HG02884 (cell line): ENCODE data around the gene DYNC1LI1.

Experiments used
- ATAC-seq: cut with Tn5 transposase; IDR thresholded peaks from one replicate; pipeline ENCODE4 v1.9.1; 2021; ENCODE audit warnings: mild to moderate bottlenecking, moderate library complexity; ENCODE audit not compliant: unreplicated experiment

The DYNC1LI1 gene

GRCh38 chr3:32570421-32571191, at the start of gene DYNC1LI1:
Gene DYNC1LI1 (minus strand): TSS chr3:32570858. CDS start chr3:32570770, 88 bp downstream.
- peak; percentile 86 for ATAC-seq

- ATAC-seq = no peak
These were observed 48.7 kb upstream of the DYNC1LI1 start for GRCh38 chr3:32619395-32619794.

DNA sequence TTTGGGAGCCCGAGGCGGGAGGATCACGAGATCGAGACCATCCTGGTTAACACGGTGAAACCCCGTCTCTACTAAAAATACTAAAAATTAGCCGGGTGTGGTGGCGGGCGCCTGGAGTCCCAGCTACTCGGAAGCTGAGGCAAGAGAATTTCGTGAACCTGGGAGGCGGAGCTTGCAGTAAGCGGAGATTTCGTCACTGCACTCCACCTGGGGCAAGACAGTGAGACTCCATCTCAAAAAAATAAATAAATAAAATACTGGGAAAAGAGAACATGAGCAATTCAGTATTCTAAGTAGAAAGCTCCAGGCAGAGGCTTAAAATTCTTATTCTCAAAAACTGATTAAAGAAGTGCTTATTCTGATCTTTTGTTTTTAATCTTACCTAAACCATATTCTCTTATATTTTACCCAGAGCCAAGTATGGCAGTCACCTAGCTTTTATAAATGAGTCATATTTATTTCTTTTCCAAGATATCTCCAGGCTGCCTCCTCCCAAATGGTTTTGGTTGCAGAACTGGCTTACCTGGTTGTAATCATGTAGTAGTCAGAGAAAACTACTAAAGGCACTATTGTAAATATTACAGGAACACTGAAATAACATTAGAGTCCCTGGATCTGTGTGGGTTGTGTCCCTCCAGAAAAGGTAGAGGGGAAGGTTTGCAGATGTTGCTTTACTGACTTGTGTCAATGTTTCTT, 45.8 kb upstream of the DYNC1LI1 start:
- no peak for ATAC-seq

DNA sequence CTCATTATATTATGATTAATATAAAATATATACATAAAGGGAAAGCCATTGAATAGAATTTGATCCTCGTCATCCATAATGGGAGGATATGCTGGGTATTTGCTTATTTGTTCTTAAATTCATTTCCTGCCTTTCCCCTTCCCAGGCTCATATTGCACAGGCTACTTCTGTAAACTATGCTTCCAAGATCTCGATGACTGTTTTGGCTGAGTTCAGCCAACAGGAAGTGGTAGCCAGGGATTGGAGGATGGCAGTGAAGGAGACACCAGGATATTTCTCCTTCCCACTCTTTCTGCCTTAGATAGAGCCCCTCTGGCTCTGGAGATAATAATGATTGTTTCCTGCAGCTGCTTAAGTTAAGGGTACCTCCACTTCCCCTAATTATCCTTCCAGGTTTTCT, 44.3 kb upstream of the DYNC1LI1 start:
- no peak for ATAC-seq

- no peak for ATAC-seq
These were observed 42.5 kb upstream of the DYNC1LI1 start for GRCh38 chr3:32613183-32613582.

GRCh38 chr3:32612547-32612946, 41.9 kb upstream of the DYNC1LI1 start:
- ATAC-seq = no peak

DNA sequence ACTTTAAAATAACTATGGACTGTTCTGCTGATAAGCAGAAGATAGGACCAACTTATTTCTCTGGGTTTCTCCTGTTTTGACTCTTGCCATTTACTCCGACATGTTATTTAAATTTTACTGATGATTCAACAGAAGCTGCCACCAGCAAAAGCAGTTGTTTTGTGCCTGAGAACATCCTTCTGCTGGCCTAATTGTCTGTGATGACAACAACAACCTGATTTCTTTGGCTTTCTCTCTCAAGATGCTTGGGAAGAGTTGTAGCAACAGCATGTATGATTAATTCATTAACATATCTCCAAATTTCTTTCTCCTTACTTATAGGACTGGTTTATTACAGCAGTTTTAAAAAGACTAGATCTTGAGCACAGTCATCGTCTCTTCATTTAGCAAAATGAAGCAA, 36.9 kb upstream of the DYNC1LI1 start:
- no peak for ATAC-seq

GRCh38 chr3:32606960-32607359, 36.3 kb upstream of the DYNC1LI1 start:
- ATAC-seq = no peak

DNA sequence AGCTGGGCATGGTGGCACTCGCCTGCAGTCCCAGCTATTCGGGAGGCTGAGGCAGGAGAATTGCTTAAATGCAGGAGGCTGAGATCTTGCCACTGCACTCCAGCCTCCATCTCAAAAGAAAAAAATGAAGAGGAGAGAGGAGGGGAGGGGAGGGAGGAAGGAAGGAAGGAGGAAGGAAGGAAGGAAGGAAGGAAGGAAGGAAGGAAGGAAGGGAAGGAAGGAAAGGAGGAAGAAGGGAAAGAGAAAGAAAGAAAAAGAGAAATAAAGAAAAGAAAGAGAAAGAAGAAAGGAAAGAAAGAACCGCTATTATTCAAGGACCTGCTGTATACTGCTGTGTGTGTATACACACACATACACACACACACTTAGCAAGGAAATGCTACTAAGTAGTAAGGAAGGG, 35.6 kb upstream of the DYNC1LI1 start:
- no peak for ATAC-seq

- ATAC-seq = no peak
These were observed 32.4 kb upstream of the DYNC1LI1 start for GRCh38 chr3:32603064-32603463.

GRCh38 chr3:32602206-32602605, 31.5 kb upstream of the DYNC1LI1 start:
- no peak for ATAC-seq

DNA sequence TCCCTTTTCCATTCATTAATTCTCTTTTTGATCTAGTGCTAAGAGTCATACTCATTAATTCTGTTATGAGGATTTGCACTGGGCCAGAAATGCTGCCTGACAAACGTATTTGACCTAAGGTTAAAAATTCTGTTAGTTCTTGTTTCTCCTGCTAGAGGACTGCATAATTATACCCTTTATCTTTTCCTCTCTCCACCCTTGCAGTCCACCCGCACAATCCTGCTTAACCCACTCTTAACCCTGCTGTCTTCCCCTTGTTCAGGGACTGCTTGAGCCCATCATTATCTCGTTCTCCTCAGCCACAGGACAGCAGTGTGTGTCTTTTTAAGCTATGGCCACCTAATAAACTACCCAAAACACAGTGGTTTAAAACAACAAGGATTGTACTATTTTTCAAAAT, 31.1 kb upstream of the DYNC1LI1 start:
- no peak for ATAC-seq

DNA sequence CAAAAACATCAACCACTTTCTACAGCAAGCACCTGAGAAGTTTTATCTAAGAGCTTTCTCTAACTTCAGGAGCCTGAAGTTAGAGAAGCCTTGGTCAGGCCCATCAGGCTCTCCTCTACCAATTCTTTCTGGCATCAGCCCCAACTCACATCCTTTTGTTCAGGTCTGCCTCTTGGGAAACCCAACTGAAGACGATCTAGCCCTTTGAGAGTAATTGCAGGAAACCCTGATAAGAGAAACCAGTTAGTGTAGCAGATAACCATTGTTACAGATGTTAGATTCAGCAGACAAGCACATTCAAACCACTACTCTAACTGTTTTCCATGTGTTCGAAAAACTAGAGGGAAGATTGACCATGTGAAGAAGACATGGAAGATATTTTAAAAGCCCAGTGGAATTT, 27.0 kb upstream of the DYNC1LI1 start:
- no peak for ATAC-seq

- no peak for ATAC-seq
These were observed 26.3 kb upstream of the DYNC1LI1 start for GRCh38 chr3:32596909-32597369.

DNA sequence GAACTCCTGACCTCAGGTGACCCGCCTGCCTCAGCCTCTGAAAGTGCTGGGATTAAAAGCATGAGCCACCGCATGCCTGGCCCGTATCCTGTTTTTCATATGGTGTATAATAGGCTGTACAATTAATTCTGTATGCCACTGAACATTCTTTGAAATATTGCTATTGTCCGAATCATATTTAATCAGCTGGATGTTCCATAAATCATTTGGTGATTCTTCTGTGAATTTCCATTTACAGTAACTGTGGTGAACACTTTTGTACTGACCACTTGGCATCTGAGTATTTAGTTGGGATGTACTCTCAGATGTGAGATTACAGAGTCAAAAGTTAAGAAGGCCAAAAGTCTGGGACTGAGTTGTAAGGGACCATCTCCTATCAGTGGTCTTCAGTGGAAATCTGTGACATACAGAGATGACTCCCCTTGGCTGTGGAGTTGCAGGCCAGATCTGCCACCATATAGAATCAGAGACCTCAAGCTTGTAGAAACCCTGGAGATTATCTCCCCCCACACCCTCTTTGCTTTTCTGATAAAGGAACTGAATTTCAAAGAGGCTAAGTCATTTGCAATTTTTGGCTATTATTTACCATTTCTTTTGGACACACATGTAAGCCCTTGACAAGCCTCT, 25.7 kb upstream of the DYNC1LI1 start:
- no peak for ATAC-seq

DNA sequence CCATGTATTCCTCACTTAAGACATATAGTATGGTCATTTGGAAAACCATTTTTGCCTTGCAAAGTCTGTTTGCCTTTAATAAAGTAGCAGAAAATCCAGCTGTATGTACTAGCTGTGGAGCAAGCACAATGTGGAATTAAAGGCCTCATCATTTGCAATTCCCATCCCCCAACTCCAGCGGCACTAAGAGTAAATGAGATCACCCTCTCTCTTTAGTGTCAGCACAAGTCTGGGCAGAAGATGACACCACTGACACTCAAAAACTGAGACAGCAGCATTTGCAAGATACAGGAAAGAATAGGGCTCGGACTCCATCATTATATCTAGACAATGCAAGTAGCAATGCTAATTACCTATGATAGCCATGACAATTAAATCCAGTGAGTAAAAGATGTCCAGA, 24.7 kb upstream of the DYNC1LI1 start:
- ATAC-seq = no peak

- no peak for ATAC-seq
These were observed 23.4 kb upstream of the DYNC1LI1 start for GRCh38 chr3:32593903-32594525.

- ATAC-seq = no peak
These were observed 22.2 kb upstream of the DYNC1LI1 start for GRCh38 chr3:32592696-32593353.

DNA sequence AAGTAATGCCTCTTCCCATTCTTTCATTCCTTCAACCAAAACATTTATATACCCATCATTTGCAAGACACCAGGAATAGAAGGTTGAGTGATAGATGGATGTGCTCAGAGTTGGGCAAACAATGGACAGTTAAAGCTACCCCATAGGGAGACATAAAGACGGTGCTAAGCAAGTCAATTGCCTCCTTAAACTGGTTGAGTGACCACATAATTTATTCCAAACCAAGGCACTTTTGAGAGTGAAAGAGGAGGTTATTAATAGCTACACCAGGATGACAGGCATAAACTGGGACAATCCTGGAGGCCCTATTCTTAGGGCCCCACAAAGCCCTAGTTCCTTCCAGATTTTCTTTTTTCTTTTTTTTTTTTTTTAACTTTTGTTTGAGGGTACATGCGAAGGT, 21.4 kb upstream of the DYNC1LI1 start:
- ATAC-seq = no peak

DNA sequence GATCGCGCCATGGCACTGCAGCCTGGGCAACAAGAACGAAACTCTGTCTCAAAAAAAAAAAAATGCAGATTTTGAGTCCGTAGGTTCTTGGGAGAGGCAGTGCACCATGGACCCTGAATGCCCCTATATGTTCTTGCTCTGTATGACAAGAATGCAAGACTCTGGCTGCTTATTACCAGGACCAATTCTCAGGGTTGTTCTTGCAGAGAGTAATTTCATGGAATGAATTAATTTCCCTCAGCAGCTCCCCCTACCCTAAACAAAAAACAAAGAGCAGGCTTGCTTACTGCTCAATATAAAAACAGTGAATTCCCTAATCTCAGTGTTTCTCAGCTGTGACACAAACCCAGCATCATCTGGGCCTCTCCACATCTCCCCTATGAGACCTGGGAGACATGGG, 20.5 kb upstream of the DYNC1LI1 start:
- ATAC-seq = no peak

DNA sequence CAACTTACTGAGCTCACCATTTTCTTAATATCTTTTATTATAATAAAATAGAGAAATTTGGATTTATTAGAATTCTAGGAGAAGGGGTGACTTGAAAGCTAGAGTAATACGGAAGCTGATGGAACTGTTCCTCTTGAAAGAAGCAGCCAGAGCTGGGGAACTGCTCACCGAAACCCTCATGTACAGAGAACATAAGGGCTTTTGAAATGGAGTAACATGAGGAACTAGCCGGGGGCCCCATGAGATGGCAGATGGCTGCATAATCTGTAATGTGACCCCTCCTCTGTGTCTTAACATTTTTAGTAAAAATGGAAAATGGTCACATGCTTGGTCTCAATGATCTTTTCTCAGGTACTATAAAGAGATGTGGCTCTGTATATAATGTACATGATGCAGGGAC, 15.7 kb upstream of the DYNC1LI1 start:
- no peak for ATAC-seq
